ENCODE results near the gene EPHB3.

EPHB3 gene

DNA sequence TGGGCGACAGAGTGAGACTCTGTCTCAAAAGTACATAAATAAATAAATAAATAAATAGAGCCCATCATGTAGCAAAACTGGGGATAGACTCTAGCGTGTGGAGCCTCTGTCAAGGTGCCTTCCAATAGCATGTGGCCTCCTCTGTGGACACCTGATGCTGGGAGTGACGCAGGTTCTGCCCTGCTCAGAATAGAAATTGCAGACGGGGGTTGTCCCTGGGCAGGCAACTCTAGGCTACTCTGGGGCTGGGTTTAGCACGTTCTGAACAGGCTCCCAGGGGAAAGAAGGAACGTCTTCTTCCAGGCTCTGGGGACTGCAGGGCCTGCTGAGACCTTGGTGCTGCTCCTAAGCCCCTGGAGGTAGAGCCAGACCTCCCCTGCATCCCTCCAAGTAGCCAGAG, 65.3 kb downstream of the EPHB3 start:
- DNase-seq (ENCODE audit: low read depth) = no peak

DNA sequence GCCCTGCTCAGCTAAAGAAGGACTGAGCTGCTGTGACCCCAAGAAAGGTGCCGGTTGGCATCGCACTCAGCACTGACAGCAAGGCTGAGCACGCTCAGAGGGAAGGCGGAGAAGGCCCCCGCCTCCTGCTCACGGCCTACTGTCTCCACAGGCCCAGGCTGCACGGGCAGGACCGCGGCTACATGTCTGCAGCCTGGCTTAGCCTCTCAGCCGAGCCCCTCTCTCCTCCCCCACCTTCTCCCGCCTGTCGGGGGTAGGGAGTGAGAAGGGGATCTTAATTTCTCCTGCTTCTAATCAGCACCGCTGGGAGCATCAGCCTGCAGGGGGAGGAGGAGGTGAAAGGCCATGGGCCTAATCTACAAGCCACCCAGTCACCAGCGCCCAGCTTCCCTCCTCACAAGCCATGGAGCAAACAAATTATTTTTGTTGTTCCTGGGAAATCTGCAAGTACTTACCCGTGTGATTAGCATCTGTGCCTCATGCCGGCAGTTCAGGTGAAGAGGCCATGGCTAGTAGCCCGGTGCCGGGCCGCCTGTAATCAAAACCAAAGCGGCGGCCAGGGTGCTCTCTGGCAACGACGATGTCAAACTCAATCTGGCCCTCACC, 68.1 kb downstream of the EPHB3 start:
- no peak for DNase-seq (ENCODE audit: low read depth)

DNA sequence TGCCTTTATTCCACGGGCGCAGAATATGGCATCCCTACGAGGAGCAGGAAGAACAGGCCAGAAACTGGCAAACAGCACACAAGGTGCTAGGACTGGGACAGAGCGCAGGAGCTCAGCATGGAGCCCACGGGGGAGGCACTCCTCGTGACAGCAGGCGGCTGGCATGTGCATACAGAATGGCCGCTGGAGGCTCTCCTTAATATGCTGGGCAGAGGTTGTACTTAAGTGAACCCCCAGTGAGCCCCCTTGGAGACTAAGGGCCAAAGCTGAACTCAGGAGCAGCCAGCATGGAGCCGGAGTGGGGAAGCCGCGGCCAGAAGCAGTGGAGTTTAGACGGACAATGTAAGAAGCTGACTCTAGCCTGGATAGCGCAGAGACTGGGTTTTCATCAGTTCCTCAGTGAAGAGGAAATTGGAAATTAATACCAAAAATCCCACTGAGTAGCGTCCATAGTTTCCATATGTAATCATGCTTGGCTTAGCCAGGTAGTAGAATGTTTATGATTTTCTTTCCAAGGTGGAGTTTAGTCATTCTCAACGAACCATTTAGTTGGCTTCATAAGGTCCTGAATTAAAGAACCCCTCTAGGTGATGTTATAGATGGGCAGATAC, 69.4 kb downstream of the EPHB3 start:
- no peak for DNase-seq (ENCODE audit: low read depth)

DNA sequence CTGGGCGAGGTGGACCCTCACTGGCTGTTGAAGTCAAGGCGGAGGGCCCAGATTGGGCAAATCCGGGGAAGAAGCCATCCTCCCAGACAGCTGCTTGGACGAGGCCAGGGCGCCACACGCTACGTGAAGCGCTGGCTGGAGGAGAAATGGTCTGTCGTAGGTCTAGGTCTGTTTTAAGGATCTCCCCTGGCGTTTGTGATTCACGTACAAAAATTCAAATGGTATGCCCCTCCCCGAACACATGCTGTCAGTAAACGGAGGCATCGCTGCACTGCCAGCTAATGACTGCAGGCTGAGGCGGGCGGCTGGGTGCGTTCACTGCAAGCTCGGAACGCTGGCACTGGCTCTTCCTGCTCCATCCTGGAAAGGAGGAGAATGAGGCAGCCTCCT, 69.9 kb downstream of the EPHB3 start:
- DNase-seq (ENCODE audit: low read depth) = no peak

Data from fibroblast of gingiva (primary cell).